HG03064 (cell line): ENCODE data around the gene ZFAND3.
A peak's percentile ranks its signal among the peaks of the same experiment; 100 is the strongest.

Experiments
- ATAC-seq: cut with Tn5 transposase; IDR thresholded peaks from one replicate; pipeline ENCODE4 v1.9.1; 2021; ENCODE audit warnings: low read depth; ENCODE audit not compliant: unreplicated experiment

ZFAND3 gene

GRCh38 chr6:37819177-37819801 lies at the start of gene ZFAND3:
Gene ZFAND3 (plus strand): TSS chr6:37819727. CDS start chr6:37819946, 219 bp downstream.
- peak; percentile 81 for ATAC-seq

GRCh38 chr6:37774028-37774680 lies 45.4 kb upstream of the ZFAND3 start:
- no peak for ATAC-seq

- no peak for ATAC-seq
Observed at GRCh38 chr6:37776566-37776965, 43.0 kb upstream of the ZFAND3 start.

- ATAC-seq, result no peak
Observed at GRCh38 chr6:37777272-37777834, 42.2 kb upstream of the ZFAND3 start.

- ATAC-seq, result no peak
Observed at GRCh38 chr6:37779111-37779800, 40.3 kb upstream of the ZFAND3 start.

- no peak for ATAC-seq
Observed at GRCh38 chr6:37779902-37780628, 39.5 kb upstream of the ZFAND3 start.

GRCh38 chr6:37781788-37782187 lies 37.7 kb upstream of the ZFAND3 start:
- no peak for ATAC-seq

- ATAC-seq, result no peak
Observed at GRCh38 chr6:37783025-37783855, 36.3 kb upstream of the ZFAND3 start.

- ATAC-seq, result no peak
Observed at GRCh38 chr6:37783856-37784584, 35.5 kb upstream of the ZFAND3 start.

- ATAC-seq, result no peak
Observed at GRCh38 chr6:37784585-37784967, 35.0 kb upstream of the ZFAND3 start.

GRCh38 chr6:37785002-37785662 lies 34.4 kb upstream of the ZFAND3 start:
- ATAC-seq, result no peak

- ATAC-seq, result no peak
Observed at GRCh38 chr6:37785663-37786270, 33.8 kb upstream of the ZFAND3 start.

GRCh38 chr6:37787216-37787615 lies 32.3 kb upstream of the ZFAND3 start:
- ATAC-seq, result no peak

GRCh38 chr6:37788259-37788658 lies 31.3 kb upstream of the ZFAND3 start:
- no peak for ATAC-seq

- ATAC-seq, result peak; percentile 72
Observed at GRCh38 chr6:37791156-37791919, 28.2 kb upstream of the ZFAND3 start.

GRCh38 chr6:37792457-37793033 lies 27.0 kb upstream of the ZFAND3 start:
- no peak for ATAC-seq

- ATAC-seq, result no peak
Observed at GRCh38 chr6:37793067-37793466, 26.5 kb upstream of the ZFAND3 start.
